K562 (cell line): ENCODE results near the gene INPPL1. TPM values are rescaled to one million over a fixed set of nuclear protein-coding genes. Genes with fewer than 3 reads are reported as not detected.

Experiments
- ATAC-seq: fragments of 200-7000 bp; cut with Tn5 transposase; 3 replicates; pipeline ENCODE4 v1.9.1; 2020; ENCODE audit warnings: moderate library complexity
- Bru-seq: library from RNA; stranded (reverse); fragments of 400-500 nt; gene quantifications from one replicate; lab custom pipeline; 2021; lab: Mats Ljungman, UMichigan
- BruChase-seq, 2 experiments: library from RNA; stranded (reverse); fragments of 400-500 nt; gene quantifications; one replicate each; lab custom pipeline; 2021; lab: Mats Ljungman, UMichigan
- BruUV-seq: library from RNA; stranded (reverse); fragments of 400-500 nt; replicated peaks from 2 replicates; lab custom pipeline; 2021; lab: Mats Ljungman, UMichigan
- CTCF ChIA-PET: fragments of 300-600 bp; formaldehyde crosslinking; extraction: SDS; loops from one replicate; lab custom pipeline; 2021; ENCODE audit warnings: low intra/inter-chr PET ratio; lab: Yijun Ruan, JAX
- POLR2A ChIA-PET: fragments of 300-600, 350-650 bp; sonication (Branson Sonifier 250); formaldehyde crosslinking; extraction: SDS; loops from one replicate; lab custom pipeline; 2021; ENCODE audit warnings: antibody characterized with exemption, inconsistent platforms; lab: Yijun Ruan, JAX
- DNase-seq, 4 experiments: peaks; one replicate each; pipeline versions ENCODE4 v3.0.0 to v3.0.0-alpha.2; 2011 to 2018; ENCODE audit warnings: low spot score in 3 of 4, mixed read lengths in 3 of 4; ENCODE audit errors: extremely low read depth in 1 of 4
- FAIRE-seq: peaks from 2 replicates; lab custom pipeline; 2011; peaks lifted over from hg19 to GRCh38; lab: Jason Lieb, UNC
- H2AFZ ChIP-seq: 2 replicates; pipeline ENCODE4 v1.6.0; 2011; ENCODE audit warnings: low read depth, low read length, control low read depth, inconsistent platforms
- H3K27ac ChIP-seq: fragments of 200-600 bp; 3 replicates; pipeline ENCODE4 v1.8.0; 2011; ENCODE audit warnings: low read depth, mild to moderate bottlenecking, control low read depth, inconsistent platforms, low read length, moderate library complexity, mixed read lengths; ENCODE audit errors: extremely low read depth
- H3K27me3 ChIP-seq, 2 experiments: fragments of 300-600 bp in 1 of 2; 2 replicates in 1 of 2; 3 replicates in 1 of 2; pipeline versions ENCODE4 v1.6.0 to v1.8.0; 2011; ENCODE audit warnings: inconsistent platforms in 2 of 2, low read length in 2 of 2, mild to moderate bottlenecking in 1 of 2, mixed read lengths in 1 of 2, moderate library complexity in 1 of 2; ENCODE audit not compliant: control insufficient read depth in 2 of 2, insufficient read depth in 2 of 2
- H3K36me3 ChIP-seq: fragments of 300-600 bp; 3 replicates; pipeline ENCODE4 v1.8.0; 2011; ENCODE audit warnings: mild to moderate bottlenecking, low read length, inconsistent platforms; ENCODE audit not compliant: control insufficient read depth, insufficient read depth
- H3K4me1 ChIP-seq, 2 experiments: fragments of 200-600 bp in 1 of 2; replicated peaks in 1 of 2; 2 replicates in 1 of 2; 3 replicates in 1 of 2; pipeline versions ENCODE4 v1.5.1 to v1.8.0; 2011; ENCODE audit warnings: inconsistent platforms in 2 of 2, low read length in 2 of 2, mild to moderate bottlenecking in 1 of 2, mixed read lengths in 1 of 2, moderate library complexity in 1 of 2; ENCODE audit not compliant: control insufficient read depth in 2 of 2, insufficient read depth in 2 of 2
- H3K4me2 ChIP-seq: 2 replicates; pipeline ENCODE4 v1.6.1; 2011; ENCODE audit warnings: low read length, control low read depth, inconsistent platforms, mixed read lengths; ENCODE audit not compliant: insufficient read depth
- H3K4me3 ChIP-seq: fragments of 200-600 bp; sonication (generic), shearing (Covaris generic); 2 replicates; pipeline ENCODE4 v1.5.1; 2016; ENCODE audit warnings: control low read depth, inconsistent platforms
- H3K79me2 ChIP-seq: fragments of 200-600 bp; 3 replicates; pipeline ENCODE4 v1.8.0; 2011; ENCODE audit warnings: low read length, inconsistent platforms; ENCODE audit not compliant: control insufficient read depth, insufficient read depth
- H3K9ac ChIP-seq, 2 experiments: 2 replicates each; pipeline versions ENCODE4 v1.6.0 to v1.6.1; 2011; ENCODE audit warnings: low read depth in 2 of 2, low read length in 2 of 2, control low read depth in 1 of 2, inconsistent platforms in 1 of 2, mild to moderate bottlenecking in 1 of 2, mixed read lengths in 1 of 2; ENCODE audit not compliant: insufficient read depth in 1 of 2
- H3K9me1 ChIP-seq: one replicate; pipeline ENCODE4 v1.6.0; 2011; ENCODE audit warnings: inconsistent platforms, mild to moderate bottlenecking, low read length, moderate library complexity; ENCODE audit not compliant: control insufficient read depth, insufficient read depth
- H3K9me3 ChIP-seq: replicated peaks from 2 replicates; pipeline ENCODE4 v1.5.1; 2011; ENCODE audit warnings: low read depth, low read length, inconsistent platforms; ENCODE audit not compliant: control insufficient read depth, insufficient read depth
- H4K20me1 ChIP-seq: replicated peaks from 2 replicates; pipeline ENCODE4 v1.6.1; 2011; ENCODE audit warnings: low read length, inconsistent platforms, mixed read lengths; ENCODE audit not compliant: control insufficient read depth, insufficient read depth
- CHD1 ChIP-seq: fragments of 200-600 bp; sonication (generic); IDR thresholded peaks from one replicate; pipeline ENCODE4 v1.6.1; 2012; ENCODE audit warnings: mild to moderate bottlenecking, moderate library complexity, low read length, inconsistent platforms
- YY1 ChIP-seq, 3 experiments: IDR thresholded peaks; 2 replicates each; pipeline ENCODE4 v1.6.1; 2011; ENCODE audit warnings: low read length in 2 of 3, mild to moderate bottlenecking in 2 of 3, moderate library complexity in 2 of 3, borderline replicate concordance in 1 of 3, control low read depth in 1 of 3, low read depth in 1 of 3; ENCODE audit not compliant: insufficient read depth in 3 of 3, insufficient replicate concordance in 2 of 3, control insufficient read depth in 1 of 3, insufficient read length in 1 of 3; ENCODE audit errors: extremely low read depth in 1 of 3
- ZNF347 ChIP-seq: fragments of 450-650 bp; formaldehyde crosslinking; IDR thresholded peaks from 2 replicates; pipeline ENCODE4 v1.4.0; 2020; ENCODE audit warnings: low read depth, mild to moderate bottlenecking, moderate library complexity
- ZNF395 ChIP-seq: fragments of 200-800 bp; sonication (Bioruptor generic); IDR thresholded peaks from 2 replicates; pipeline ENCODE4 v1.6.1; 2017; ENCODE audit warnings: missing genetic modification characterization, missing compliant biosample characterization
- WGBS: fragments of 100-300 bp; shearing (Covaris generic); methylation state at CpG from one replicate; pipeline ENCODE4 v1.1.6; 2016; ENCODE audit warnings: low coverage, mixed read lengths; ENCODE audit not compliant: insufficient coverage; ENCODE audit errors: missing lambda C conversion rate; 5-methylcytosine and 5-hydroxymethylcytosine counted together
- in situ Hi-C: fragments of 300-500 bp; cut with MboI; formaldehyde crosslinking; loops from 4 replicates; pipeline ENCODE4 v1.15.0; 2018; ENCODE audit warnings: inconsistent platforms, mixed read lengths
- intact Hi-C: fragments of 100-400 bp; cut with micrococcal nuclease; formaldehyde crosslinking; loops from 2 replicates; pipeline ENCODE4 v1.14.2; 2022
- long read RNA-seq, 3 experiments: library from polyadenylated mRNA in 2 of 3; library from RNA in 1 of 3; unstranded in 2 of 3; stranded (forward) in 1 of 3; transcript quantifications; one replicate each; pipeline ENCODE4 v2.0.0, GENCODE V29; 2019 to 2022
- polyA minus RNA-seq, 3 experiments: library from RNA; depleted of rRNA, polyadenylated mRNA; stranded (reverse); fragments of >200 nt; gene quantifications; 2 replicates each; pipeline ENCODE4 v1.2.3, GENCODE V29; 2011
- polyA plus RNA-seq, 8 experiments: library from polyadenylated mRNA; depleted of rRNA in 4 of 8; stranded (reverse) in 5 of 8; unstranded in 3 of 8; fragments of >200 nt; fragmentation: Nextera tagmentation in 2 of 8; fragmentation: Illumina TruSeq in 1 of 8; extraction: Ambion mirVana in 2 of 8; extraction: Trizol in 1 of 8; gene quantifications; 2 replicates each; pipeline versions ENCODE4 v1.2.1 to v1.2.3, GENCODE V29; 2011 to 2014; ENCODE audit warnings: inconsistent platforms in 1 of 8, missing spikeins in 1 of 8
- total RNA-seq, 7 experiments: library from RNA; depleted of rRNA in 6 of 7; stranded (reverse); fragments of >200 nt in 6 of 7; fragmentation: Illumina TruSeq in 2 of 7; extraction: Trizol in 2 of 7; gene quantifications; 2 replicates each; pipeline versions ENCODE4 v1.2.1 to v1.2.3, GENCODE V29; 2011 to 2021; ENCODE audit warnings: low replicate concordance in 1 of 7
- TF ChIP-seq, protein P1 (sequence below): fragments of 450-650 bp; IDR thresholded peaks from 2 replicates; pipeline ENCODE4 v1.6.1; 2016; ENCODE audit warnings: antibody characterized with exemption

Gene INPPL1, protein sequence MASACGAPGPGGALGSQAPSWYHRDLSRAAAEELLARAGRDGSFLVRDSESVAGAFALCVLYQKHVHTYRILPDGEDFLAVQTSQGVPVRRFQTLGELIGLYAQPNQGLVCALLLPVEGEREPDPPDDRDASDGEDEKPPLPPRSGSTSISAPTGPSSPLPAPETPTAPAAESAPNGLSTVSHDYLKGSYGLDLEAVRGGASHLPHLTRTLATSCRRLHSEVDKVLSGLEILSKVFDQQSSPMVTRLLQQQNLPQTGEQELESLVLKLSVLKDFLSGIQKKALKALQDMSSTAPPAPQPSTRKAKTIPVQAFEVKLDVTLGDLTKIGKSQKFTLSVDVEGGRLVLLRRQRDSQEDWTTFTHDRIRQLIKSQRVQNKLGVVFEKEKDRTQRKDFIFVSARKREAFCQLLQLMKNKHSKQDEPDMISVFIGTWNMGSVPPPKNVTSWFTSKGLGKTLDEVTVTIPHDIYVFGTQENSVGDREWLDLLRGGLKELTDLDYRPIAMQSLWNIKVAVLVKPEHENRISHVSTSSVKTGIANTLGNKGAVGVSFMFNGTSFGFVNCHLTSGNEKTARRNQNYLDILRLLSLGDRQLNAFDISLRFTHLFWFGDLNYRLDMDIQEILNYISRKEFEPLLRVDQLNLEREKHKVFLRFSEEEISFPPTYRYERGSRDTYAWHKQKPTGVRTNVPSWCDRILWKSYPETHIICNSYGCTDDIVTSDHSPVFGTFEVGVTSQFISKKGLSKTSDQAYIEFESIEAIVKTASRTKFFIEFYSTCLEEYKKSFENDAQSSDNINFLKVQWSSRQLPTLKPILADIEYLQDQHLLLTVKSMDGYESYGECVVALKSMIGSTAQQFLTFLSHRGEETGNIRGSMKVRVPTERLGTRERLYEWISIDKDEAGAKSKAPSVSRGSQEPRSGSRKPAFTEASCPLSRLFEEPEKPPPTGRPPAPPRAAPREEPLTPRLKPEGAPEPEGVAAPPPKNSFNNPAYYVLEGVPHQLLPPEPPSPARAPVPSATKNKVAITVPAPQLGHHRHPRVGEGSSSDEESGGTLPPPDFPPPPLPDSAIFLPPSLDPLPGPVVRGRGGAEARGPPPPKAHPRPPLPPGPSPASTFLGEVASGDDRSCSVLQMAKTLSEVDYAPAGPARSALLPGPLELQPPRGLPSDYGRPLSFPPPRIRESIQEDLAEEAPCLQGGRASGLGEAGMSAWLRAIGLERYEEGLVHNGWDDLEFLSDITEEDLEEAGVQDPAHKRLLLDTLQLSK
- total RNA-seq (2011; cell fraction: chromatin; rRNA removed; ENCODE audit: low replicate concordance) = 549 and 1,360 TPM in 2 replicates
- total RNA-seq (2011; cell fraction: nucleolus; rRNA removed) = 683 and 737 TPM in 2 replicates
- total RNA-seq (2011; cell fraction: nucleoplasm; rRNA removed) = 497 TPM in 2 replicates
- total RNA-seq (2014; rRNA removed) (61.6 and 94.9 TPM in 2 replicates), total RNA-seq (2014; rRNA removed; fragmentation: Illumina TruSeq; extraction: Trizol) (36.2 and 37.8 TPM in 2 replicates), total RNA-seq (2015; rRNA removed; fragmentation: Illumina TruSeq; extraction: Trizol) (51.1 and 52.7 TPM in 2 replicates), total RNA-seq (2021) (135 and 137 TPM in 2 replicates), polyA plus RNA-seq (2011; rRNA removed) (75.9 and 141 TPM in 2 replicates), polyA plus RNA-seq (2014; fragmentation: Illumina TruSeq; extraction: Trizol) (83.2 and 84.0 TPM in 2 replicates), polyA plus RNA-seq (2014; fragmentation: Nextera tagmentation; extraction: Ambion mirVana) (under 1 TPM; 0.55 to 0.81 TPM), polyA plus RNA-seq (2014; rRNA removed) (94.8 and 118 TPM in 2 replicates), polyA minus RNA-seq (2011; rRNA and poly(A)+ RNA removed) (61.2 and 72.8 TPM in 2 replicates), Bru-seq, nascent RNA (percentile 77 among the genes with signal in this experiment), BruChase-seq, experiment 1, labeled RNA remaining after a 2-hour chase (percentile 71 among the genes with signal in this experiment), BruChase-seq, experiment 2, labeled RNA remaining after a 6-hour chase (percentile 82 among the genes with signal in this experiment)
- polyA plus RNA-seq (2011; cell fraction: cytosol; rRNA removed) = 53.0 and 79.7 TPM in 2 replicates
- polyA plus RNA-seq (2011; cell fraction: nucleus; rRNA removed) = 1,064 and 1,073 TPM in 2 replicates
- 92.0 and 111 TPM in 2 replicates for polyA plus RNA-seq (2012)
- 85.6 and 95.4 TPM in 2 replicates for polyA minus RNA-seq (2011; cell fraction: cytosol; rRNA and poly(A)+ RNA removed)
- polyA minus RNA-seq (2011; cell fraction: nucleus; rRNA and poly(A)+ RNA removed) = 195 and 256 TPM in 2 replicates
- long read RNA-seq, experiment 1, transcript INPPL1-212 (2 exons, 856 nt) = major isoform, 5 of 186 reads
- long read RNA-seq, experiment 1, partial matches to known transcripts = 107 of 186 reads
- long read RNA-seq, experiment 1, other reads (novel, unspliced or antisense) = 73 of 186 reads
- long read RNA-seq, experiment 2, full-length matches to known transcripts = 6 of 75 reads
- long read RNA-seq, experiment 2, partial matches to known transcripts = 33 of 75 reads
- long read RNA-seq, experiment 2, other reads (novel, unspliced or antisense) = 36 of 75 reads
- long read RNA-seq, experiment 3, partial matches to known transcripts = 1 of 2 reads
- long read RNA-seq, experiment 3, other reads (novel, unspliced or antisense) = 1 of 2 reads

- peak; percentile 1; the same call in 2 of the 3 replicates for ATAC-seq
- peaks cover 37% of the 10 kb centered on the region; the same call in 2 of the 3 replicates for H3K36me3 ChIP-seq
- no TSS peak for BruUV-seq
- no peaks in the 10 kb centered on the region for H3K9me3 ChIP-seq
- POLR2A ChIA-PET = interaction anchor here (0.6 to 1.4 kb wide), 5 partner anchors 10 to 209 kb away, joined by 3 to 5 read pairs (median 3); no protein-coding TSS in a partner anchor
- H3K4me1 ChIP-seq = peaks cover 24 to 59% of the 10 kb centered on the region in 2 experiments
- FAIRE-seq = no peak
- peak; percentile 47 to 62 (median 62) for DNase-seq
- H3K9ac ChIP-seq = peak within 1 kb of the TSS; percentile 82 to 96
- peak within 1 kb of the TSS; percentile 84 for H3K4me3 ChIP-seq
- intact Hi-C loops (no loop called here), in situ Hi-C loops (no loop called here)
- peaks cover 27% of the 10 kb centered on the region for H3K79me2 ChIP-seq
- CTCF ChIA-PET = no interaction called here
- H3K27me3 ChIP-seq = no peaks in the 10 kb centered on the region
- no peaks in the 10 kb centered on the region for H4K20me1 ChIP-seq
- peak within 1 kb of the TSS; percentile 79 for H2AFZ ChIP-seq
- 0% methylated on average over 4 of the region's 81 CpGs for WGBS
- peak within 1 kb of the TSS; percentile 88 for H3K4me2 ChIP-seq
- peak within 1 kb of the TSS; percentile 88 for H3K27ac ChIP-seq
- H3K9me1 ChIP-seq = peaks cover 8% of the 10 kb centered on the region
- TF ChIP-seq, protein P1, sequence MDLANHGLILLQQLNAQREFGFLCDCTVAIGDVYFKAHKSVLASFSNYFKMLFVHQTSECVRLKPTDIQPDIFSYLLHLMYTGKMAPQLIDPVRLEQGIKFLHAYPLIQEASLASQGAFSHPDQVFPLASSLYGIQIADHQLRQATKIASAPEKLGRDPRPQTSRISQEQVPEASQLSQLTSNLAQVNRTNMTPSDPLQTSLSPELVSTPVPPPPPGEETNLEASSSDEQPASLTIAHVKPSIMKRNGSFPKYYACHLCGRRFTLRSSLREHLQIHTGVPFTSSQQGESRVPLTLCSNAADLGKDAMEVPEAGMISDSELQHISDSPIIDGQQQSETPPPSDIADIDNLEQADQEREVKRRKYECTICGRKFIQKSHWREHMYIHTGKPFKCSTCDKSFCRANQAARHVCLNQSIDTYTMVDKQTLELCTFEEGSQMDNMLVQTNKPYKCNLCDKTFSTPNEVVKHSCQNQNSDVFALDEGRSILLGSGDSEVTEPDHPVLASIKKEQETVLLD = no peak
- 0 out of 2 replicates have a peak, but pooled peaks have one; percentile 10 for TF ChIP-seq ZNF395 (CRISPR knock-in tag)
- TF ChIP-seq ZNF347 = no peak
- peak; percentile 22 for TF ChIP-seq CHD1
- peak in 1 of 3 experiments; percentile 11 for TF ChIP-seq YY1 (IDR thresholded peaks at IDR 0.05; ENCODE audit: borderline replicate concordance in 1 of 3, control insufficient read depth in 1 of 3, extremely low read depth in 1 of 3, insufficient read depth in 3 of 3, insufficient read length in 1 of 3, insufficient replicate concordance in 2 of 3, low read depth in 1 of 3, low read length in 2 of 3)
Observed at GRCh38 chr11:72224564-72225410, at the start of gene INPPL1. TSS of gene INPPL1 (plus strand) at chr11:72224767. CDS start at chr11:72224985, 218 bp downstream.
